ENCODE measurements around the gene TRAF7.

DNA sequence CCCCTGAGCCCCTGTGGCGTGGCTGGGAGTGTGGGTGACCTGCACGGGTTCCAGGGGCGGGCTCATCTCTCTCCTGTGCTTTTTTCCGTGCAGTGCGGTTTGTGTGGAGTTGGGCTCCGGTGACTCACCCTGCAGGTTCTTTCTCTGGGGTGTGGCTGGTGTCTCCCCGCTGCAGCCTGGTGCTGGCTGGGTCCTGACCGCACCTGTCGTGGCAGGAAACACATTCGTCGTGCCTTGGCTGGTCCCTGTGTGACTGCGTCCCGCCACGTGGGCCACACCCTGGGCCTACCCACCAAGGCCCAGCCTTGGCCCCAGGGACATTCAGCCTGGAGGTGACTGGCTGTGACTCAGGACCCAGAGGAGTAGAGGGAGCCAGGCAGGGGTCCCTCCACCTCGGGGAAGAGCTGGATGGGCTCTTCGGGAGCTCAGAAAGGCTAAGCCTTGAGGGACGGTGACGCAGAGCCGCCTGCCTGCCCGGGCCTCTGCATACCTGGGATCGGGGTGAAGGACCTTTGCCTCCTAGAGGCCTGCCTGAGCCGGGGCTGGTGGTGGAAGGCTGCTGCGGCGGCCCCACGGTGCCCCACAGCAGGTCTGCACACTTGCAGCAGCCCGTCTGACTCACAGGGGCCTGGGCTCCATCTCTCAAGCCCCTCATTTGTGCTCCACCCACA lies 7.8 kb downstream of the TRAF7 start:
- TF ChIP-seq CTCF (IDR thresholded peaks at IDR 0.05): no peak
- no peak for TF ChIP-seq EP300 (IDR thresholded peaks at IDR 0.05)
- TF ChIP-seq POLR2A (IDR thresholded peaks at IDR 0.05): no peak

Measured in upper lobe of left lung (tissue), 4 donors.